Tongue (tissue), 2 donors: ENCODE data around the gene RABGAP1. TPM values are rescaled to one million over a fixed set of nuclear protein-coding genes. Genes with fewer than 3 reads are reported as not detected.

Experiments used
- DNase-seq: peaks from one replicate; pipeline ENCODE4 v3.0.0-alpha.2; 2015
- total RNA-seq: library from RNA; depleted of rRNA; stranded (reverse); fragments of >200 nt; gene quantifications from one replicate; pipeline ENCODE4 v1.2.3, GENCODE V29; 2014

The RABGAP1 gene
- total RNA-seq, 1 donor from 2014 or later: 83.2 TPM

DNA sequence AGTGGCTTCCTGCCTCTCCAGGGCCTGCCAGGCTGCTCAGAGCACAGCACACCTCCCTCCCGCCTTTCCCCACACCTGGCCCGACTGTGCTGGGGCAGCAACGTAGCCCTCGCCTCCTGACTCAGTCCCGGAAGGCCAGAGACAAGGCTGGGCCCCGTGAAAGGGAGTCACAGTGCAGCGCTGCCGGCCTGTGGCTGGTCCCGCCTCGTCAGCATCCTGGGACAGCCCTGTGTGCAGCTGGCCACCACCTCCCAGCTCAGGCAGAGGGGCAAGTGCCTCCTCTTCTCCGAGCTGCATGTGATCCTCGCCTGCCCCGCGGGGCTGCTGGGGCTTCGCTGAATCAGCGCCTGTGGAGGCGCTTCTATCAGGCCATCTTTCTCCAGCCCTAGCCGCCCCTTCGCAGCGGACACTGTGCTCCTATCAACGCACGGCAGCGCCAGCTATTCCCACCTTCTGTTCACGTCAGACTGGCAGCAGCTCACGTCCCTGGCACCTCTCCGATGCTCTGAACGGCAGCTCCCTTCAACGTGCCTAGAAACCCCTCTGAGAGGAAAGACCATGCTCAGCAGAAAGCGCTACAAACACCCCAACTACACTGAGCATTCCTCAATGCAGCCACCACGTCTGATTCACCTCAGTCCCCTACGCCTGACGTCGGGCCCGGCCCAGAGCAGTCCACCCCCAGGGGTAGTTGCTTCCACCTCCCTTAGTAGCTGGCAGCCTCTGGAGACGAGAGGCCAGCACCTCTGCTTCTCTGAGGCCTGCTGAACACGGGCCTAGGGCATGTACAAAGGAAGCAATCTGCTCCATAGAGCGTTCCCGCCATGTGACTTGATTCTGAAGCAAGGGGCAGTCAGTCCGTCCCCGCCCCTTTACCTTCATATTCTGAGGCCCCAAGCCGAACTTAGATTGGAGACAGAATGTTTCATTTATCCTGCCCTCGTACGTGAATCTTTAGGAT lies 171.5 kb downstream of the RABGAP1 start:
- DNase-seq: no peak

DNA sequence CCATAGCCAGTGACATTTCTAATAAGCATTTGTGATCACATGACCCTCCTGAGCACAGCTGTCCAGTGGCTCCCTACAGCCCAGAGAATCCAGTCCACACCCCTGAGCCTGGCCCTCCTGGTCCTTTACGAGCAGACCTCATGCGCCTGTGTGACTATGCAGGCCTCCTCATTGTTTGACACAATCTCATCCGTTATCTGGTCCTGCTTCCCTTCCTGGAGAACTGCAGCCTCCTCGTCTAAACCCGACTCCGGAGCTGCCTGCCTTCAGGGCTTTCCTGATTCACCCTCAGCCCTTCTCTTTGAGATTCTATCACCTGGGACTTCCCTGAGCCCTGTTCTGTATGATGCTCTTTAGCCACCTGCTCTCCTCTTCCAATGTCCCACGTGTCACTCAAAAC lies 172.4 kb downstream of the RABGAP1 start:
- no peak for DNase-seq

DNA sequence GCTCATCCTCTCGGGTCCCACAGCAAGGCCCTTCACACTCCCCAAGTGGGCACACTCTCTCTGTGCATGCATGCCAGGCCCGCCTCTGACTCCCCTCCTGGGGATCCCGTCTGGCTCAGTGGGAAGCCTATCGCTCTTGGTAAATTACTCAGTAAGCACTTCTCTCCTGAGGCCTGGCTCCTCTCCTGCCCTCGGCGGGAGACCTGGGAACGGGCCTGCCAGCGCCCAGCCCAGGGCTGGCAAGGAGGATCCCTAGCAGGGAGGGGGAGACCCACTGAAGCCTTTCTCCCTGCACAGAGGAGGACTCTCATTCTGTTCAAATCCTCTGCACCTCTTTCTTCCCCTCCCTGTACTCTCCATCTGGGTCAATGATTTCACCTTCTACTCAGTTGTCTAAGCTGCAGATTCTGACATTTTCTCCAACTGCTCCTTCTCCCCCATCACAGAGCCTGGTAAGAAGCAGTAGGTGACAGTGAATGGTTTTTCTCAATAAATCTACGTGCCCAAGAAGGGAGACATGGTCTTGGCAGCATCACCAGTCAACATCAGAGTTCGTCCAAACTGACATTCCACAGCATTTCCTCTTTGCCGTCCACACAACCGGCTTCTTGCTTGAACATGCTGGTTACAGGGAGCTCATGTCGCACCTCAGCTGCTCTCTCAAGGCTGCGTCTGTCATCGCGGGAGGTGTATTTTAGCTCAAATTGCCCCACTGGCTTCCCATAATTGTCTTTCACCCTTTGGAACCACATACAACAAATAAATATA lies 174.5 kb downstream of the RABGAP1 start:
- no peak for DNase-seq

DNA sequence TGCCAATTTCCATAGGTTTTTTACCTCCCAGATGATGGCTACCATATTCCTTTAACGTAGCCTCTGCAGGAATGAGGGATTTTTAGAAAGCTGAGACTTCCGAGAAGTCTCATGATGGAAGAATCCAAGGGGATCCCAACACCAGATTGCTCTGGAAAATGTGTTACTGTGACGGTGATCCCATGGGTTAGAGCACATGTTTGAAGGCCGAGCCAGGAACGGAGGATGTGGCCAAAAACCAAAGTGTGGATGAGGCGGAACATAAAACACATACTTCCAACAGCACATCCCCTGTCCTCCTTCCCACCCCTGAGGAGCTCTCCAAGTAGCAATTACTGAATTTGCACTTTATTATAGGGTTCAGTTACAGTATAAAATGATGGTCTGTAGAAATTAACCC lies 175.2 kb downstream of the RABGAP1 start:
- peak; percentile 69 for DNase-seq

DNA sequence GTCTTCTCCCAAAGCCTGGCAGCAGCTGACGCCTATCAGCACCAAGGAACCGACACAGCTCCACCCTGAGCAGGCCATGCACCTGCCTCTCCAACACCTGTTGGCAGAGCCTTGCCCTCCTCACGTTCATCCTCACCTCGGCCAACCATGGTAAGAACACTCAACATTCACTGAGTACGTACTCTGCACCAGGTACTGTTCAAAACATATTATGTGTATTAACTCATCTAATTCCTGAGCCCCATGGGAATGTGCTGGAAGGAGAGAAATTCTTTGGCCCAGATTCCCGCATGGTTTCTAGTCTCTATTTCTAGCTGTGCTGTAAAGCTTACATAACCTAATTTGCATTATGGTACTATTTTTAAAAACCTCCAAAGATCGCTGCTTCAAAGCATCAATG lies 178.7 kb downstream of the RABGAP1 start:
- DNase-seq: no peak

DNA sequence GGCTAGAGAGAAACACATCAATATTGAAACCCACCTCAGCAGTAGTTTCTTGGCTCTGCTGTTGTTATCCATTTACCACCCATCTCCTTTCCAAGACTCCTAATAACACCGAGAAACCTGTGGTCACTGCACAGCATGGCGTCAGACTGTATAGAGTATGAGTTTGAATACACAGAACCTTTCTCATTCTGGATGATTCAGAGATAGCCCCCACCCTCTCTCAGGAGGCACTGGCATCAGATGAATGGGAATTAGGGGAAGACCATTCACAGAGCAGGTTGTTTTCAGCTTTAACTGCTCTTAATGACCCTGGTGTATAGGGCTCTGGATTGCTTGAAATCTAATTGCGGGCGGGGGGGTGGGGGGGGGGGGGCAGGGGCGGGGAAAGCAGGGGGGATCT lies 179.3 kb downstream of the RABGAP1 start:
- DNase-seq: no peak

DNA sequence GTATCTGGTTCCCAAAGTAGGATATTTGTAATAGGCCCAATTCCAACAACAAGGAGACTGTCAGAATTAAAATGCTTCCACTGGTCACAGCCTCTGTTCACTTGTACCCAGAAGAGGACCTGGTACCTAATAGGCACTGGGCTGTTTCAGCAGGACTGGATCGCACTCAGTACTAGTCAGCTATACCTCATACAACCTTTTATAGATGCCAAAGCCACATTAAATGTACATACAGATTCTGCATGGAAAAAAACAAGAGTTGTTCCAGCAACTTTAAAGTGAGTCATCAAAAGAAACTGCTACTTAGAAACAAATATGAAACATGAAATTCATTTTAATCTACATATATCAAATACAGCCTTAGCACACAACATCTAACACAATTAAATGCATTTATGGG lies 180.1 kb downstream of the RABGAP1 start:
- no peak for DNase-seq

DNA sequence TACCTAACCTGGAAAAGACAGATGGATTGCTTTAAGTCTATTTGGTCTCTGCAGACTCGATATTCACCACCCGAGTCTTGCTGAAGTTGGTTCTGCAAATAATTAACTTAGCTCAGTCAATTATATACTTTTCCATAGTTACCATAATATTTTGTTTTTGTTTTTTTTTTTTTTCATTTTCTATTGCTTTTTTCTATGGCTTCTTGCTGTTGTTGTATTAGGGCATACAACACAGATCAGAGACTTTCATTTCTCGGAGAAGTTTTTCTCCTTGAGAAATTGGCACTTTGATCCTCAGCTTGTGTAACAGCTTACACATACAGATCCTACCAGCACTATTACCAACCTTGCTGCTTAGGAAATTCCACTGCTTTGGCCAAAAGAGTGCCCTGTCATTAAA lies 180.6 kb downstream of the RABGAP1 start:
- DNase-seq: no peak

DNA sequence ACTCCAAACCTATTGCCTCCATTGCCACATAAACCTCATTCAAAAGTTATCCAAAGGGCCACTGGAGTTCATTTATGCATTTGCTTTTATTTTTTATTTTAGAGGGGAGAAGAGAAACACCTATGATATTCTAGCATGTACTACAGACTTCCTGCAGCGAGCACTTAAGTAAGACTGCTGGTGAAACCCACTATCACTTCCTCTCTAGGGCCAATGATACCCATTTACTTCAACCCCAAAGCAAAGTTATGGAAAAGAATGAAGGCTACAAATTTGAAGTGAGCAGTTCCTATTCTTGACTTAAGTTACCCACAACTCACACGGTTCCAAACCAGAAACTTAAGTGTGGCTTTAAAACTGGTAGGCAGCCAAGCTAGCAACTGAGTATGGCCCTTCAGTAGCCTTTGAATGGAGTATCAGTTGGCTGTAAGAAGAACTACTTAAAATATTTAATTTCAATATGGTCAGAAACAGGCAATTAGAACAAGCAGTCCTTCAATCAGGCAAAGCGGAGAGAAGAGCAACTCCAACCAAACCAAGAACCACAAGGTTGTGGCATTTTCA lies 186.8 kb downstream of the RABGAP1 start:
- no peak for DNase-seq

DNA sequence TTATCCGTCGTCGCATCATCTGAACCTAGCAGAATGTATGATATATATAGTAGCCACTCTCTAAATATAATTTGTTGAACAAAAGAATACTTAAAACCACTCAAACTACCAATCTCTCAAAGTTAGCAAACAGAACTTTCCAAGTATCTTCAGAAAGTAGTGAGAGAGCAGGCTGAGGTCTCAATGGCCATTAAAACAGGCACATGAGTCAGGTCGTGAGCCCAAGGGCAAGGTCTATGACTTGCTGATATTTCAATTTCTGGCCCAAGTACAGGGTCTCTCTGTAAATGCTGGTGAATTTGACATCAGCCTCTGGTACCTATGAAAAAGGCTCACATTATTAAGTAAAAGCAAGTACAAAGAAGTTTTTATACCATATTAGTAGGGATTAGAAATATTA lies 187.8 kb downstream of the RABGAP1 start:
- DNase-seq: no peak

DNA sequence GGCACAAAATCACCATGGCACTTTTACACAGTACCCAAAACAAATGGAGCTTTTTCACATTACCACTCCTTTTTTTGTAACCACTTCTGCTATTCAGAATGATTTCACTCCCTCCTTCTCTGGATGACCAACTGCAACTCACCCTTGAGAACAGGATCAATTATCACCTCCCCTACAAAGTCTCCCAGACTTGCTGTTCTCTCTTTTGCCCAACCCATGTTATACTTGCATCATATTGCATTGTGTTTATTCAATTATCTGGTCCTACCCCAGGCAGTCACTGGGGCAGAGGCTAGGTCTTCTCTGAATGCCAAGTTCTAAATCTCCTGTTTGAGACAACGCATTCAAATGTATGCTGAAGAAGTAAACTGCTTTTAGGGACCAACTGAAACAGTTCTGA lies 188.6 kb downstream of the RABGAP1 start:
- DNase-seq: no peak

DNA sequence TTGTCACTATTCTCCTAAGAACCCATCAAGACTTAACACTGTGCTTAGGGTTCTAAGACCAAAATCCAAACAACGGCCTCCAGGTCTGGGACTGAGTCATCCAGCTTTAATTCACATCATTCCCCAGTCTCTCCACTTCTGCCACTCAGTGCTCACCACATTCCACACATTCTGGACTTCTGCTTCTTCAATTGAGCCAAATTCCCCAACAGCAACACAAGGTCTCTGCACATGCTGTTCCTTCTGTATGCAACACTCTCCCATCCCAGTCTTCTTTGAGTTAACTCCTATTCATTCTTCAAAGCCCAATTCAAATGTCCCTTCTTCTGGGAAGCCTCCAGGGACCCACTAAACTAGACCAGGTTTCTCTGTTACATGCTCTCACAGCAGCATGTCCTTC lies 190.4 kb downstream of the RABGAP1 start:
- no peak for DNase-seq

DNA sequence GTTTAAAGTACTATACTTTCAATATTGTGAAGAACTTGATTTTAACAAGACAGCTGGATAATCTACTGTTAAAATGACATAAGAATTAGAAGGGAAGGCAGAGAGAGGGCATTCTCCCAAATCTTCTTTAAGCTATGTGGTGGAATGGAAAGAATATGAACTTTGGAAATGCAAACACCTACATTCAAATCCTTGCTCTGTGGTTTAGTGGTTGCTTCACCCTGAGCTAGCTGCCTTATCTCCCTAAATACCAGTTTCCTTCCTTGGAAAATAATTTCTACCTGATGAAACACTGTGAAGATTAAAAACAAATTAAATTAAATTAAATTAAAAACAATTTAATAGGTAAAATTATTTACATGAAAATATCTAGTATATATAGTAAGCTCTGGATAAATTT lies 191.2 kb downstream of the RABGAP1 start:
- no peak for DNase-seq

DNA sequence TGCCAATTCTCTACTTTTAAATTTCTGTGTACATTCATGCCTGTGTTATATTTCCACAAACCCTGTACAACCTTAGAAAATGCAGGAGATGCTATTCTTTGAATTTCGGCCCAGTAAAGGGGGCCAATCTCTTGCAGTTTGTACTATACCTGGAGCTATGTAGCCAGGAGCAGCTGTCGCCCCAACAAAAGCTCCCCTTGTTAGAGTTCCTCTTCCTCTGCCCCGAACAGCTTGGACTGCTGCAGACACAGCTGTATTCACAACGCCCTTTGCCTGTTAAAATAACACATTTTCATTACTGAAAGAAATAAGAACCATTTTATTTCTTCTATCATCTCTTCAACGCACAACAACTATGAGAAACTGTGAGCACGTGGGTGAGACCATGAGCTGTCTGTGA lies 191.9 kb downstream of the RABGAP1 start:
- DNase-seq: no peak

DNA sequence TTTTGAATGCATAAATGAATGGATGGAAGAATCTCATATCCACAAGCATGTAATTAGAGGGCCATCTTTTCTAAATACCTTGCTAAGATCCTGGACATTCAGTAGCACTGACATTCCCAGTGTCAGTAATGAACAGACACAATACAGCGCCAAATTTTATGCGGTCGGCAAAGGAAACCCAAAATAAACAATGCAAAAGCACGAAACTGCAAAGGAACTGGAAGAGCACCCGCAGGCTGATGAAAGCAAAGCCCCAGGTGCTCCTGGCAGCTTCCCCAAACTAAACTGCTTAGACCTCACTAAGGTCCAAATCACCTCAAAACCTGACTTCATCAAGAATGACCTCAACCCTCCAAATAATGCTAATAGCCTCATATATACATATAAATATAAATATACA lies 194.6 kb downstream of the RABGAP1 start:
- no peak for DNase-seq

DNA sequence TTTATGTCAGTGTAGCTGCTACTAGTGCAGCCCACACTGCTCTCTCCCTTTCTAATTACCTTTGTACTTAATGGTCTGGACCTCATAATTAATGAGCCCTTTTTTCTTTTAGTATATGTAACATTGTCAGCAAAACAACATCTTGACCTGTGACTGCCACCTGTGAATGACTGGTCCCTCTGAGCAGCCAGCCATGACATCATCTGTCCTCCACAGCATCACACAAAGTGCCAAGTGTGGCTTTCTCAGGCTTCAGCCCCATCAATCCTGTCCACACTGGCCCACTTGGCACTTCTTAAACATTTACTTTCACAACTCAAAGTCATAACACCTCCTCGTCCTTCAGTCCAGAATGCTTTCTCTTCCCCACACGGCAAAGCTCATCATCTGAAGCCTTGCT lies 197.3 kb downstream of the RABGAP1 start:
- DNase-seq: no peak

DNA sequence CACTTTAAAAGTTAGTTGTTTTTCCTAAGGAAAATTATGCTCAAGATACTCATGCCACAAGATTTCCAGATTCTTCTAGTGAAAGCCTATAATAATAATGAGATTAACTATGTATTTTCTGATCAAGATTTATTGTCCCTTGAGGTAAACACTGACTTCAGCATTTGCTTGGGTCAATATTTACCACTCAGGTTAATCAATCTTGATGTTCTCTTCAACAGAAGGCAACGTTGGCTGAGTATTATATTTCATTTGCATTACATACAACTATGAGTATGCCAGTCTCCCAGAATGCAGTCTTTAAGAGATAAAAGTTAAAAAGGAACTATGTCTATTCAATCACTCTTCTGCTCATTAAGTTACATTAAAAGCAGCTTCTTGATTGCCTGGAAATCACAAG lies 208.2 kb downstream of the RABGAP1 start:
- no peak for DNase-seq

DNA sequence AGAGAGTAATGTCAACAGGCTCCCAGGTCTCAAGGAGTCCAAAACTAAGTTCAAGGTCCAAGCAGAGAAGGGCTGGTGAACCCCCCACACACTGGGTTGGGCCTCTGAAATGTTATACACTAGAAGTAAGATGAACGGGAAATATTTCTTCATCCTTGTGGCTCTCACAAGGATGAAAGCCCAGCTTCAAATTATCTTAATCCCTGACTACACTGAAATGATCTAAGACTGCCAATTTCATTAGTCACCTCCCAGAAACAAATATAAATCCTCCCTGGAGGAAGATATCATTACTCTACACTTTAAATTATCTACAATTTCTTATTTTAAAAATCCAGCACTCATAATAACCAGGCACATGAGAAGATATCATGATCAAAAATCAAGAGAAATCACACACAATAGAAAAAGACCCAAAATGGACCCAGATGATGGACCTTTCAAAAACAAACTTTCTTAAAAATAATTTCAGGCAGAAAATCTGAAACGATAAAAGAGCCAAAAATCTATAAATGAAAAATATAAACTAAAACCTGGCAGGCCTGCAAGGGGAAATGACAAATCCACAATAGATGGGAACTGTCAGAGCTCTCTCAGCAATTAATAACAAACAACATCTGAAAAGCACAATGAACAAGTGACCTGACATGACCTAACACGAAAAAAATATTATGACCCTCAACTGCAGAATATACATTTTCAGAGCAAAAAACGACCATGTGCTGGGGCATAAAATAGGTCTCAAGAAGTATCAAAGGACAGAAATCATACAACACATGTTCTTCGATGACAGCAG lies 210.1 kb downstream of the RABGAP1 start:
- no peak for DNase-seq
